ENCODE measurements around the gene TMEM121. TPM values are rescaled to one million over a fixed set of nuclear protein-coding genes. Genes with fewer than 3 reads are reported as not detected.
"Not testable (repeated sequence)": the region's sequence is repeated elsewhere in the genome, so short reads cannot be mapped to it uniquely, and the experiment has no call there.

The TMEM121 gene
- total RNA-seq, 2 experiments from 2014 or later = 11.5 to 11.9 TPM

DNA sequence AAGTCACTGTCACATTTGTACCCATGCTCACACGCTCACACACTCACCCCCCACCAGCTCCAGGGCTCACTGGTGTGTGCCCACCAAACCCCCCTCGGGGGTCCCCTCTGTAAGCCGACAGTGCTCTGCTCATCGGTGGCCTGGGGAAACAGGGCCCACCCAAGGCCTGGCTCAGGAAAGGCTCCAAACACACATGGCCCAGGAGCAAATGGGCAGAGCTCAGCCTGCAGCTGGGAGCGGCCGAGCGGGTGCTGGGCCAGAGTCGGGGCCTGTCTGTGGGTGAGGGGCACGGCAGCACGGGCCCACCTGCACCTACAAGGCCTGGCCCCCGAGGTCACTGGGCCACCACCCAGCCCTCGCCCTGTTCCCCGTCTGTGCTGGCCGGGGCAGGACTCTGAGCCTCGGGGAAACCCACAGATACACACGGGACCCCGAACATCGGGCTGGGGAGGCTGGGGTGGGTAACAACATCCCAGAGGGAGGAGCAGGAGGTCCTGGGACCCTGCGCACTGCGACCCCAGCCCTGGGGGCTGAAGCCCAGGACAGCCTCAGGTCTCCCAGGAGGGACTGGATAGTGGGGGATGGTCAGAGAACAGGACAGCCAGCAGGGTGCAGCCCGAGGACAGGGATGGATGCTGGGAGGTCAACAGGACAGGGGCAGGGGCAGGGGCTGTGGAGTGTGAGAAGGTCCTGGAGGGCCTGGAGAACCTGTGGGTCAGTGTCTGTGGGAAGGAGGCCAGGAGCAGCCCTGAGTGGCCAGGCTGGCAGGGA lies 45.0 kb downstream of the TMEM121 start:
- H3K4me1 Mint-ChIP-seq, H3K4me3 Mint-ChIP-seq, H3K27ac Mint-ChIP-seq, H3K36me3 Mint-ChIP-seq, H3K27me3 Mint-ChIP-seq, DNase-seq, ATAC-seq, CTCF ChIA-PET: not testable (repeated sequence)
- H3K9me3 Mint-ChIP-seq (ENCODE audit: low read depth) = peaks cover 26% of the 10 kb centered on the region

DNA sequence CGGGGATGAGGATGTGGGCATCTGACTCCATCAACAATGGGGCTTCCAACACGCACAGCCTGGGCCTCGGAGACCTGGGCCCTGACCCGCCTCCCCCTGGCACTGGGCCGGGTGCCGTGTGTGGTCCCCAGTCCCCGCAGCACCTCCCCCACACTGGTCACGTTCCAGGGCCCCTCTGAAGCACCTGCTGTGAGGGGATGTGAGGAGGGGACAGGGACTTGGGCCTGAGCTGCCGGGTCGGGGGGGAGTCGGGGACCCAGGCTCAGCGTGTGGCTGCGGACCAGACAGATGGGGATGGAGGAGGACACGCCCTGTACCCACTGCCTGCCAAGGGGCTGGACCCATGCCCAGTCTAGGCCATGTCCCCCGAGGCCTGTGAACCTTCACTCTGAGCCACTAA lies 45.7 kb downstream of the TMEM121 start:
- CTCF ChIA-PET, H3K4me3 Mint-ChIP-seq, DNase-seq, ATAC-seq, H3K4me1 Mint-ChIP-seq, H3K36me3 Mint-ChIP-seq, H3K27ac Mint-ChIP-seq, H3K27me3 Mint-ChIP-seq: not testable (repeated sequence)
- H3K9me3 Mint-ChIP-seq (ENCODE audit: low read depth) = peaks cover 25% of the 10 kb centered on the region

GRCh38 chr14:105573841-105574240 lies 47.5 kb downstream of the TMEM121 start:
- H3K9me3 Mint-ChIP-seq (ENCODE audit: low read depth) = peaks cover 20% of the 10 kb centered on the region
- DNase-seq, H3K36me3 Mint-ChIP-seq, H3K4me1 Mint-ChIP-seq, CTCF ChIA-PET, ATAC-seq, H3K27ac Mint-ChIP-seq, H3K27me3 Mint-ChIP-seq, H3K4me3 Mint-ChIP-seq: not testable (repeated sequence)

DNA sequence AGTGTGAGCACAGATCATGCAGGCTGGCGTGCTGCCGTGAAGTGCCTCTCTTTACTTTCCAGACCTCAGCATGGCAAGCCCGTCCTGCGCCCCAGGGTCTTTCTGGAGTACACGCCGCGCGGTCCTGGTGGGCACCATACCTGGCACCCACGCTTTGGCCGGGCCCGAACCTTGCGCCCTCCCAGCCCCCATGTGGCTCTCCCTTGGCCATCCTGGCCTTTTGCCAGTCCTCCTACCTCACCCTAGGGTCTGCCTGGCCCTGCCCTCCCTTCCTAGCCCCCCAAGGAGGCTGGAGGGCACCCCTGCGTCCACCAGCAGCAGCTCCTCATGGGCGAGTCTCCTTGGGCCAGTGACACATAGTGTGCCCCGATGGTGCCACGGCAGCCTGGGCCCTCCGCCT lies 48.0 kb downstream of the TMEM121 start:
- not testable (repeated sequence) for H3K4me1 Mint-ChIP-seq, H3K27me3 Mint-ChIP-seq, ATAC-seq

DNA sequence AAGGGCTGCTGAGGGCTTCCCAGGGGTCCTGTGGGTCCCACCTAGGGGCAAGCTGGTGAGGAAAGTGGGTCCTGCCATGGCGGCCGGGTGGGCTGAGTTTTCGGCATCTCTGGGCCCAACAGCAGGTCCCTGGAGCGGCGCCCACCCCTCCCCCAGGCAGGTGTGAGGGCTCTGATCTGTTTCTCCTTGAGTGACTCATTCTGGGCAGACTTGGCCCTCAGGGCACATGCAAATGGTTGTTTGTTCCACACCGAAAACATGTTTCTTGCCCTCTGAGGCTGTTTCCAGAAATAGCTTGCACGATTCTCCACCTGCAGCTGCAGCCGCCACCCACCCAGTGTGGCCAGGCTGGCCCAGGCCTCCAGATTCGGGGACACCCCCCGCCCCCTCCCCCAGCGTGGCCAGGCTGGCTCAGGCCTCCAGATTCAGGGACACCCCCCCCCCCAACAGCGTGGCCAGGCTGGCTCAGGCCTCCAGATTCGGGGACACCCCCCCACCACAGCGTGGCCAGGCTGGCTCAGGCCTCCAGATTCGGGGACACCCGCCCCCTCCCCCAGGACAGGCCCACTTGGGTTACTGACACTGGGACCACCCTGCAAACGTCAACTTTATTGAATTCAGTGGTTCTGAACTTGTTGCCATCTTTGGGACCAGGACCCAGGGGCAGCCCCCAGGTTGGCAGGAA lies 48.8 kb downstream of the TMEM121 start:
- H3K27me3 Mint-ChIP-seq; H3K4me1 Mint-ChIP-seq; H3K9me3 Mint-ChIP-seq (ENCODE audit: low read depth); H3K36me3 Mint-ChIP-seq; H3K27ac Mint-ChIP-seq; CTCF ChIA-PET; DNase-seq; H3K4me3 Mint-ChIP-seq: not testable (repeated sequence)
- peak; percentile 22 for ATAC-seq

More for the DNA sequence above, 48.0 kb downstream of the TMEM121 start:
- peaks cover 15% of the 10 kb centered on the region for H3K9me3 Mint-ChIP-seq (ENCODE audit: low read depth)
- CTCF ChIA-PET, H3K36me3 Mint-ChIP-seq, DNase-seq, H3K4me3 Mint-ChIP-seq, H3K27ac Mint-ChIP-seq: not testable (repeated sequence)

DNA sequence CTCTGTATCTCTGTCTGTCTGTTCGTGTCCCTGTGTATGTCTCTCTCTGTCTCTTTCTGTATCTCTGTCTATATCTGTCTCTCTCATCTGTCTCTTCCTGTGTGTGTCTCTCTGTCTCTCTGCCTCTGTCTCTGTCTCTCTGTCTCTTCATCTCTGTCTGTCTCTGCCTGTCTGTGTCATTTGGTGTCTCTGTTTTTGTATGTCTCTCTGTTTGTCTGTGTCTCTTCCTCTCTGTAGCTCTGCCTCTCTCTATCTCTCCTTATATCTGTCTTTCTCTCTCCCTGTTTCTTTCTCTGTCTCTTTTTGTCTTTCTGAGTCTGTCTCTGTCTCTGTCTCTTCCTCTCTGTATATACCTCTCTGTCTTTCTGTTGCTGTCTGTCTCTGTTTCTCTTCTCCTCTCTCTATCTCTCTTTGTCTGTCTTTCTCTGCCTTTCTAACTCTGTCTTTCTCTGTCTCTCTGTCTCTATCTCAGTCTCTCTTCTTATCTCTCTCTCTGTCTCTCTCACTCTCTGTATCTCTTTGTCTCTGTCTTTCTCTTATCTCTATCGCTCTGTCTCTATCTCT lies 50.2 kb downstream of the TMEM121 start:
- CTCF ChIA-PET = no interaction called here
- ATAC-seq (no peak), DNase-seq (no peak)
- Mint-ChIP-seq H3K27me3 (no peaks in the 10 kb centered on the region), H3K4me3 (no peak overlapping the region), H3K9me3 (ENCODE audit: low read depth) (no peaks in the 10 kb centered on the region), H3K27ac (no peak overlapping the region), H3K36me3 (no peaks in the 10 kb centered on the region), H3K4me1 (peaks cover 9% of the 10 kb centered on the region)

DNA sequence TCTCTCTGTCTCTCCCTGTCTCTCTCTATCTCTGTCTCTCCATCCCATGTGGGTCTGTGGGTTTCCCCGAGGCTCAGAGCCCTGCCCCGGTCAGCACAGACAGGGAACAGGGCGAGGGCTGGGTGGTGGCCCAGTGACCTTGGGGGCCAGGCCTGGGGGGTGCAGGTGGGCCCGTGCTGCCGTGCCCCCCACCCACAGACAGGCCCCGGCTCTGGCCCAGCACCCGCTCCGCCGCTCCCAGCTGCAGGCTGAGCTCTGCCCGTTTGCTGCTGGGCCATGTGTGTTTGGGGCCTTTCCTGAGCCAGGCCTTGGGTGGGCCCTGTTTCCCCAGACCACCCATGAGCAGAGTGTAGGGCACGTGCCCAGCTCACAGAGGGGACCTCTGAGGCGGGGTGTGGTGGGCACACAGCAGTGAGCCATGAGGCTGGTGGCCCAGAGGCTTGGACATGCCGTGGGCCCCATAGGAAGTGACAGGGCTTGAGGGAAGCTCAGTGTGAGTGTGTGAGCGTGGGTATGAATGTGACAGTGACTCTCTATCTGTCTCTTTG lies 51.0 kb downstream of the TMEM121 start:
- ATAC-seq (no peak), DNase-seq (no peak)
- H3K4me3 Mint-ChIP-seq = no peak overlapping the region
- no peaks in the 10 kb centered on the region for H3K27me3 Mint-ChIP-seq
- H3K27ac Mint-ChIP-seq = no peak overlapping the region
- H3K9me3 Mint-ChIP-seq (ENCODE audit: low read depth) = no peaks in the 10 kb centered on the region
- CTCF ChIA-PET = no interaction called here
- no peaks in the 10 kb centered on the region for H3K36me3 Mint-ChIP-seq
- H3K4me1 Mint-ChIP-seq = peaks cover 9% of the 10 kb centered on the region

DNA sequence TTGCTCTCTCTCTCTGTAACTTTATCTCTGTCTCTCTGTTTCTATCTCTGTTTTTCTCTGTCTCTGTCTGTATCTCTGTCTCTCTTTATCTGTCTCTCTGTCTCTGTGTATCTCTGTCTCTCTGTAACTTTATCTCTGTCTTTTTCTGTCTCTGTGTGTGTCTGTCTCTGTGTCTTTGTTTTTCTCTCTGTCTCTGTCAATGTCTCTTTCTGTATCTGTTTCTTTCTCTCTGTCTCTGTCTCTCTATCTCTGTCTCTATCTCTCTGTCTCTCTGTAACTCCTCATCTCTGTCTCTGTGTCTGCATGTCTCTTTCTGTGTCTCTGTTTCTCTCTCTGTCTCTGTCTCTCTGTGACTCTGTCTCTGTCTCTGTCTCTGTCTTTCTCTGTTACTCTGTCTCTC lies 51.7 kb downstream of the TMEM121 start:
- DNase-seq (no peak), ATAC-seq (no peak)
- CTCF ChIA-PET = no interaction called here
- Mint-ChIP-seq H3K36me3 (no peaks in the 10 kb centered on the region), H3K4me3 (no peak overlapping the region), H3K4me1 (peaks cover 9% of the 10 kb centered on the region), H3K9me3 (ENCODE audit: low read depth) (no peaks in the 10 kb centered on the region), H3K27me3 (no peaks in the 10 kb centered on the region), H3K27ac (no peak overlapping the region)

GRCh38 chr14:105579221-105579620 lies 52.8 kb downstream of the TMEM121 start:
- ATAC-seq = peak; percentile 13
- DNase-seq; H3K27ac Mint-ChIP-seq; H3K27me3 Mint-ChIP-seq; H3K4me1 Mint-ChIP-seq; H3K9me3 Mint-ChIP-seq (ENCODE audit: low read depth); H3K4me3 Mint-ChIP-seq; CTCF ChIA-PET; H3K36me3 Mint-ChIP-seq: not testable (repeated sequence)

Other genes starting within 250 kb of the TMEM121 start
- gene BRF1, start 225.6 kb upstream of the TMEM121 start, total RNA-seq = 10 to 100 TPM; 32.2 to 51.8 TPM
- 10 to 100 TPM; 27.8 to 40.2 TPM for gene PACS2, start 211.8 kb upstream of the TMEM121 start, total RNA-seq
- gene TEX22, start 128.0 kb upstream of the TMEM121 start, total RNA-seq = 1 to 10 TPM; 3.4 to 3.7 TPM
- gene MTA1, start 106.8 kb upstream of the TMEM121 start, total RNA-seq = 100 to 1,000 TPM; 134 to 141 TPM
- gene CRIP2, start 51.8 kb upstream of the TMEM121 start, total RNA-seq = under 1 TPM in 1 of 2 experiments, not detected in 1; 0.68 TPM
- gene CRIP1, start 39.7 kb upstream of the TMEM121 start, total RNA-seq = 100 to 1,000 TPM; 546 to 574 TPM
- gene TEDC1, start 35.3 kb upstream of the TMEM121 start, total RNA-seq = 10 to 100 TPM; 40.6 to 56.8 TPM